GM18526 (cell line): Measurements from ENCODE around the gene SLC12A1.

Source experiments
- POLR2A ChIP-seq: IDR thresholded peaks from 3 replicates; pipeline ENCODE4 v1.6.1; 2011; ENCODE audit not compliant: insufficient read length; ENCODE audit errors: extremely low read depth

SLC12A1 gene

DNA sequence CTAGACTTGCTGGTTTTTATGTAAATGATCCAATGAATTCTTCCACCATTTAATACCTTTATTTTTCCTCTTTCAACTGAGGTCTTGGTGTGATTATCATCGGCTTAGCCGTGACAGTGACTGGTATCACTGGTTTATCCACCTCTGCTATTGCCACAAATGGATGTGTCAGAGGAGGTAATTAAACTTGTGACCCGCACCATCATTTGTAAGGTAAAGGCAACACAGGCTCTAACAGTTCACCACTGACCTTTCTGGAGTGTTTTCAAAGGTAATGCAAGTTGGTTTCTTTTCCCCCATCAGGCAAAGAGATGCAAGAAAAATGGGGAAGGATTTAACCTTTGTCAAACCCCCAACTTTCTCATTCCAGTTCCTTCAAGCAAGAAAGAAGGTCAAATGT, 19.7 kb downstream of the SLC12A1 start:
- no peak for TF ChIP-seq POLR2A

DNA sequence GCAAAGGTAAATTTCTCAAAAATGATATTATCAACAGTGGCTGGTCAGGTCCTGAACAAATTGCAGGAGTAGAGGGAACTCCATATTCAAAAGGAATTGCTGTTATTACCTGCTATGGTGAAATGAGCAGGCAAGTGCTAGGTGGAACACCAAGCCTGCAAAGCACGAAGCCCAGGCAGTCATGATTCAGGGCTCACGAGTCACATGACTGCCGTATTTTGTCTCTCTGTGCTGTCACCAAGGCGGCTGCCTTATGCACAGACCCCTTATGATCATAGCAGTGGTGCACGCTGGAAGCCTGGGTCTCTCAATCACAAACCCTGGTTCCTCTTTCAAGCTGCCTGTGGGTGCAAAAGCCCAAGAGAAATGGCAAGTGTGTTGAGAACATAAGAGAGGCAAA, 24.4 kb downstream of the SLC12A1 start:
- TF ChIP-seq POLR2A: no peak

DNA sequence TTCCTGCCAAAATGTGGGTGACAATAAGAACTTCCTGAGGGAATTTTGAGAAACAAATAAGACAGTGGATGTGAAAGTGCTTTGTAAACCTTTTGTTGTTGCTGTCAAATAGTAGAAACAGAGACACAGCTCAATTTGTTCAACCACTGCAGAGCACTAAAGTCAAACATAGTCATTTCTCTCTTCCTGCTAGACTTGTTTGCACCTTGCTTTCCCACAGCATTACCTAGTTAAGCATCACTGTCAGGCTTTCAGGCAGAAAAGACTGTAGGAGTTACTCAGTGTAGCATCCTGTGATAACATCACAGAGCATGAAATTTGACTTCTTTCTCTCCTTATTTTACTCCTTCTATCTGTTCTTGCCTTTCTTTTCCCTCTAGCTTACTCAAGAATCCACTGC, 27.1 kb downstream of the SLC12A1 start:
- TF ChIP-seq POLR2A: no peak

DNA sequence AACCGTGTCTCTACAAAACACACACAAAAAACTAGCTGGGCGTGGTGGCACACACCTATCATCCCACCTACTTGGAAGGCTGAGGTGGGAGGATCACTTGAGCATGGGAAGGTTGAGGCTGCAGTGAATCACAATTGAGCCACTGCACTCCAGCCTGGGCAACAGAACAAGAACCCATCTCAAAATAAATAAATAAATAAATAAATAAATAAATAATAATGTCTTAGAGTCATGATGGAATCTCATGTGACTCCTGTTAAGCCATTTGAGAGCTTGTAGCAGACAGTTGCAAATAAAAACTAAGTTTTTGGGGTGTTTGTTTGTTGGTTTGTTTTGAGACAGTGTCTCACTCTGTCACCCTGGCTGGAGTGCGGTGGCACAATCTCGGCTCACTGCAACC, 33.2 kb downstream of the SLC12A1 start:
- no peak for TF ChIP-seq POLR2A

DNA sequence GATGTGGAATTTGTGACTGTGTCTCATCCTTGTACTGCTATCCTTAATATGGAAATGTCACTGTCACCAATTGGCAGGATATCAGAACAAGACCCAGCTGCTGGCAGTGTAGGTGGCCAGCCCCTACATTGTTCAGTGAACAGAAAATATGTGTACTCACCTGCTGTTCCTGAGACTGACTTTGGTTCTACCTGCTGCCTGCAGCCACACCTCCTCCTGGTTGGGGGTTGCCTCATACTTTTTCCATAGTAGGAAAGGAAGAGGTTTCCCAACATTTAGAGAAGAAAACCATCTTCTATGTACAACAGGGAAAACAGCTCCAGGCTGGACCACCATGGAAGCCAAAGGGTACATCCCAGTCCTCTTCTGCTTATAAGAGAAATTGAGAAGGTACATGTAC, 35.9 kb downstream of the SLC12A1 start:
- TF ChIP-seq POLR2A: no peak

DNA sequence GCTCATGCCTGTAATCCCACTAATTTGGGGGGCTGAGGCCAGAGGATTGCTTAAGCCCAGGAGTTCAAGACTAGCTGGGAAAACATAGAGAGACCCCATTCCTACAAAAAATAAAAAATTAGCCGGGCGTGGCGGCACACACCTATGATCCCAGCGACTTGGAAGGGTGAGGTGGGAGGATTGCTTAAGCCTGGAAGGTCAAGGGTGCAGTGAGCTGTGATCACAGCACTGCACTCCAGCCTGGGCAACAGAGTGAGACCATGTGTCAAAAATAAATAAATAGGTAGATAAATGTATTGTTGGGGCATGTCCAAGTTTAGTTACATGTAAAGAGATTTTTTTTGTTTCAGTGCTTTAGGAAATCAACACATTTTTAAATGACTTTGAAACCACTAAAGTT, 36.4 kb downstream of the SLC12A1 start:
- no peak for TF ChIP-seq POLR2A

DNA sequence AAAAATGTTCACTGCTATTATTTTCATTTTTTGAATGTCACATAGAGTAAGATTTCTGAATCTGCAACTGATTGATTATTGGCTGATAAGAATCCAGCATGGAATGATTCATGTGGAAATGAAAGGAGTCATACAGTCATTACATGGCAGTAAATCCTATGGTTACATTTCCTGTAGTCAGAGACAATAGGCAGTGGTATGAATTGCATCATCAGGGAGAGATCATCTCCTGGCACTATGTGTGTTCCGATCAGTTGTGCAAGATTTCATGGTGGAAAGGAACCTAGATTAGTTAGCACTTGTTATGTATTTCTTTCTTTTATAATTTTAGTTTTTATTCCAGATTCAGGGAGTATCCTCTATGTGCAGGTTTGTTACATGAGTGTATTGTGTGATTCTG, 38.8 kb downstream of the SLC12A1 start:
- TF ChIP-seq POLR2A: no peak

DNA sequence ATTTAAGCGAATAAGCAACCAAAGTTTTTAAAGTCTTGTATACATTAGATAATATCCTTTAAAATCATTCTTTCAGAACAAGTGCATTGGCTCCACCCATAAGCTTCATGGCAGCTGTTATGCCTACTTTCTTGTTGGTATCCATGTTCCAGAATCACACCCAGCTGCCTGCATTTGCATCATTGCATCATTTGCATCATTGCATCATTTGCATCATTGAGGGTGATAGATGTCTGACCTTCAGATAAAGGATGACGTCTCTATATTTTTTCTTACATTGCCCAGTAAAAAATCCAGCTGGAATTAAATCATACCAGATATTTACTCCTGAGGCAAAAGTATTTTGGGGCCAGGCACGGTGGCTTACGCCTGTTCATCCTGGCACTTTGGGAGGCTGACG, 42.3 kb downstream of the SLC12A1 start:
- no peak for TF ChIP-seq POLR2A

DNA sequence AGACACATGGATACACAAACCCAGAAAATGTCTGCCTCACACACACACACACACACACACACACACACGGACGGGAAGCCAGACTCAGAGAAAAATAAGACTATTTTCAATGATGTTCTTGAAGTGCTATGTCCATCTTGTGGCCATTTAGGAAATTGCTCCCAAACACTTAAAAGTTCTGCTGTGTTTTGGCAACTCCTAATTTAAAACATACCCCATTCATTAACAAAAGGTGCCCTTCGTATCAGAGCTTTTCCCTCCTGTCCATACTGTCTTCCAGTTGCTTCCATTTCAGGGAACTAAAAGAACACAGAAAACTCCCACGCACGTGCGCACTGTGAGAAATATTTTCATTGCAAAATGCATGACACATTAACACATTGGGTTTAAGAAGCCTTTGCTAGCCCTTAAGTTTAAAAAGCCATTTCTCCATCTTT, 44.6 kb downstream of the SLC12A1 start:
- TF ChIP-seq POLR2A: no peak

DNA sequence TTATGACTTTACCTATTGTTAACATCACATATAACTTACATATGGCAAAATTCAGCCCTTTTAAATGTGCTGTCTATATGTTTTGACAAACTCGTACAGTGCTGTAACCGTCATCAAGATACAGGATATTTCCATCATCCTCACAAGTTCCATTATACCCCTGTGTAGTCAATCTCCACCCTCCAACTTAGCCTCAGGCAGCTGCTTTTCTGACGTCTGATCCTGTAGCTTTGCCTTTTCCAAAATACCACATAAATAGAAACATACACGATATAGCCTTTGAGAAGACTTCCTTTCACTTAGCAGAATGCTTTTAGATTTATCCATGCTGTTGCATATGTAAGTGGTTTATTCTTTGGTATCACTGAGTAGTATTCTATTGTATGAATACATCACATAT, 47.1 kb downstream of the SLC12A1 start:
- no peak for TF ChIP-seq POLR2A

DNA sequence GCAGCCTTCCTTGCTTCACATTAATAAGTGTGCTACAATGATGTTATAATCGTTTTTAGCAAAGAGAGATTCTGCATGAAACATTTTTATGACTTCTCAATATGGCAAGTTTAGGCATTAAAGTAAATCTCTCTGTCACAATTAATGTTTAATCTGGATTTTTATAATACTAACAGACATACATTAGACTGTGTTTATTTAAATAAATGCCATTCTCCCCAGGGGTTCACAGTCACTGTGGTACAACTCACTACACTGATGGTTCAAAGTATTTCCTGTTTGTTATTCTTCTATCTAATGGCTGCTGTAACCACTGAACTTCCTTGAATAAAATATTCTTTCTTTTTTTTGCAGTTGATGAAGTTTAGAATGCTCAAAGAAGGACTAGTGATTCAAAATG, 59.0 kb downstream of the SLC12A1 start:
- no peak for TF ChIP-seq POLR2A

DNA sequence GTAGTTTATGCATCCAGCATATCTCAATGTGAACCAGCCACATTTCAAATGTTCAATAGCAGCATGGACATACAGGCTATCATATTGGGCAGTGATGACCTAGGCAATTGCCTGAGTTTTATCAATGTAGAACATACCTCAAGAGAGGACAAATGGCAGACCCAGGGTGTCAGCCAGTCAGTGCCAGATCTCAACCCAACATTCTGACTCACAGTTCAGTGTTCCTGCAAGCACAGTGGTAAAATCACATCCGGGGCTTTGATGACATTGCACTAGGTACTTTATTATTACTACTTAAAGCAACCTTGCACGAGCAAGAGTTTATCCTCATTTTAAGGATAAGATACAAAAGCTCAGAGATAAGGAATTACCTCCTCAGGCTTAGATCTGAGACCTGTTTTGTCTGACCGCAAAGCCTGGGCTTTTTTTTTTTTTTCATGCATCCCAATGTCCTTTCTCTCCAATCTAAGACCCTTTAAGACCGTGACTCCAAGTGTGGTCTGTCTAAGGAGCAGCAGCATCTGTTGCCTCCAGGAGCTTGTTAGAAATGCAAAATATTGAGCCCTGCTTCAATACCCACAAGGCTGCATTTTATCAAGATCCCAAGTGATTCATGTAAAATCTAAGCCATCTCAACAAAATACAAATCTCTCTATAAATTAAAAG, 60.1 kb downstream of the SLC12A1 start:
- TF ChIP-seq POLR2A: no peak

DNA sequence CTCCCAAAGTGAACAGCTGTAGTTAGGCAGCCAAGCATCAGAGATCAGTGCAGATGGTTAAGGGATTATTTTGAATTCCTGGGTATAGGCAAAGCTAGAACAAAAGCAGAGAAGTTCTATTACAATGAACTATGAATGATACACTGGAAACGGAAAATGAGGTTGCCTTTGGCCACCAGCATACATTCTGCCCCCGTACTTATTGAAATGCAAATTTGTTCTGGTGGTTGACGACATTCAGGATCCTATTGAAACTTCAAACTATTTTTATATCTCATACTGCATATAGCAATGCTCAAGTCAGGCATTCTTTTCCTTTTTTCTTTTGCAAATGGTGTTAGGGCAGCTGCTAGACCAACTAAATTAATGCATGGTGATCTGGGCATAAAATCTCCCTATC, 61.7 kb downstream of the SLC12A1 start:
- TF ChIP-seq POLR2A: no peak

DNA sequence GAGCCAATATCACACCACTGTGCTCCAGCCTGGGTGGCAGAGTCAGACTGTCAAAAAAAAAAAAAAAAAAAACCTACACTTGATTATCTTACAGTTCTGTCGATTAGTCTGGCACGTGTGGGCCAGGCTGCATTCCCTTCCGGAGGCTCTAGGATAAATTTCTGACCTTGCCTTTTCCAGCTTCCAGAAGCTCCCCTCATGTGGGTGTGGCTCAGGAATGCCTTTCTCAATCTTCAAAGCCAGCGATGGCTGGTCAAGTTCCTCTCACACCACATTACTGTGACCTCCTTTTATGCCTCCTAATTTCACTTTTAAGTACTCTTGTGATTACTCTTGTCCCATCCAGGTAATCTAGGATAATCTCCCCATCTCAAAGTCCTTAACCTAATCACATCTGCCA, 66.9 kb downstream of the SLC12A1 start:
- TF ChIP-seq POLR2A: no peak

DNA sequence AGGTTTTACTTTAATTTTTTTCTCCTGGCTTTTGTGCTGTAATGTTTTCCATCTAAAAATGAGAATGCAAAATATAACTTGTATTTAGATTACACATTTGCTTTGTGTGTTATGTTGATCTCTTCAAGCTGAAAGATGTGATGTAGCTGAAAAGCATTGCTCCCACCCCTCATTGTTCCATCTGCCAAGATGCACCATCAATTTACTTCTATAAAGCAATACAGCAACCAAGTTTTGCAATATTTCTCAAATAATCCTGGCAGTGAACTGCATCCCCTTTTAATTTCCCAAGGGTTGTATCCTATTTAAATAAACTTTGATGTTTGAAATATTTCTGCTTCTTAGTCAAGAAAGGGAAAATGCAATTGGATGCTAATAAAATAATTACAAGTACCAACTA, 72.6 kb downstream of the SLC12A1 start:
- TF ChIP-seq POLR2A: no peak

DNA sequence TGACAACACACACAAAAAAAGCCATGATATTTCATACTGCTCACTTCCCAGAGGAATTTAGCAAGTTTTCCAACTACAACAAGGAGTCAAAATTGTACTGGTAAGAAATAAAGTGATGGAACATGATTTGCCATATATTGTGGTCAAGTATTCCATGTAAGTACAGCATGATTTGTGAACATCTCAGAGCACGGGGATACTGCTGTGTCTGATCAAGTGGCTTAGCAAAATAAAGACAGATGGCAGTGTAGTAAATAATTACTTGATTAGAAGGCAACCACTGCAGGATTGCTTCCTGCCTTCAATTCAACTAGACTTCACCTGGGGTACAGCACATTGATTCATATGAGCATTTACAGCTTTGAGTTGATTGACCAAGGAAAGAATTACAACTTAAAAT, 73.5 kb downstream of the SLC12A1 start:
- TF ChIP-seq POLR2A: no peak

DNA sequence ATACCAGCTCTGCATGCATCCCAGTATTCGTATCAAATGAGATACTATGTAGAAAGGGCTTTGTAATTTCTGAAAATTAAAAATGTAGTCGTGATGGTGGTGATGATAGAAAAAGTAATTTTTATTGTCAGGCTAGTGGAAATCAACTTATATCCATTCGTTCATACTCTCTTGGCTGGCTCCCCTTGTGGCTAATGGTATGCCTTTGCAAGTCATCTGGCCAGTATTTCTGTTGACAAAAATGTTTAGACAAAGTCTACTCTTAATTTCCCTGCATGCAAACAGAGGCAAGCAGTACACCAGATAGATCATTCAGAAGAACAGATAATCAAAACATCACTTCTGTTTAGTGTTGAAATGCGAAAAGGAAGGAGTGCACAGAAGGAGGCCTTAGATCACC, 75.6 kb downstream of the SLC12A1 start:
- no peak for TF ChIP-seq POLR2A
